ENCODE measurements around the gene PCDHAC2. TPM values are rescaled to one million over a fixed set of nuclear protein-coding genes. Genes with fewer than 3 reads are reported as not detected.
A peak's percentile ranks its signal among the peaks of the same experiment; 100 is the strongest.

Gene PCDHAC2
- total RNA-seq, 1 experiment from 2014 or later: 3.4 TPM

DNA sequence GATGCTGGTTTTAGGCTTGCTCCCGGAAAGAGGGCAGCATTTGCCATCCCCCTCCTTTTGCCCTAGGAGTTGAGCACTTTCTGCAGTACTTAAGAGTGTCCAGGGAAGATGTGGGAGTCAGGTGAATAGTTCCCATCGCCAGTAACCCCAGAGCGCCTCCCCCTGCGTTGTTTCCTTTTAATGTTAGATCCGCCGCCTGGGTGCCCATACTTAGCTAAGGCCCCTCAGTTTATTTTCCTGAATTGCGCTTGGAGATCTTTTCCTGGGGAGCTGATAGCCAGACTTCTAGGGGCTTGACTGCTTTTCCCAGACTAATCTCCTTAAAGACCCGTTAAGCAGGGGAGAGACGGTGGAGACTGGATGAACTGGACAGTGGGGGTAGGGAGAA is 377 bp upstream of the PCDHAC2 start:
- ChIA-PET CTCF (interaction anchor here (0.7 to 1.2 kb wide), 2 partner anchors 74 to 129 kb away, joined by 3 to 6 read pairs; partner anchors contain the start of gene PCDHB2), POLR2A (ENCODE audit: unreplicated experiment) (interaction anchor here (0.6 kb wide), 2 partner anchors 22 to 318 kb away, joined by 3 read pairs; partner anchors contain the start of gene IK)
- H3K27ac ChIP-seq: no peak overlapping the region
- H3K9me3 ChIP-seq (ENCODE audit: insufficient read depth, low read depth): no peaks in the 10 kb centered on the region
- H3K4me2 ChIP-seq: peak overlapping the region; percentile 74
- no peaks in the 10 kb centered on the region for H3F3A ChIP-seq (ENCODE audit: insufficient read depth, low read depth)
- BruUV-seq (replicated peaks): no TSS peak
- intact Hi-C loops (cut with micrococcal nuclease; ENCODE audit: unreplicated experiment): loop anchor here (1.0 kb wide), 1 partner anchor 38 kb away; no protein-coding TSS in a partner anchor
- peak overlapping the region; percentile 58 for H3K4me3 ChIP-seq
- TF ChIP-seq, protein P1, sequence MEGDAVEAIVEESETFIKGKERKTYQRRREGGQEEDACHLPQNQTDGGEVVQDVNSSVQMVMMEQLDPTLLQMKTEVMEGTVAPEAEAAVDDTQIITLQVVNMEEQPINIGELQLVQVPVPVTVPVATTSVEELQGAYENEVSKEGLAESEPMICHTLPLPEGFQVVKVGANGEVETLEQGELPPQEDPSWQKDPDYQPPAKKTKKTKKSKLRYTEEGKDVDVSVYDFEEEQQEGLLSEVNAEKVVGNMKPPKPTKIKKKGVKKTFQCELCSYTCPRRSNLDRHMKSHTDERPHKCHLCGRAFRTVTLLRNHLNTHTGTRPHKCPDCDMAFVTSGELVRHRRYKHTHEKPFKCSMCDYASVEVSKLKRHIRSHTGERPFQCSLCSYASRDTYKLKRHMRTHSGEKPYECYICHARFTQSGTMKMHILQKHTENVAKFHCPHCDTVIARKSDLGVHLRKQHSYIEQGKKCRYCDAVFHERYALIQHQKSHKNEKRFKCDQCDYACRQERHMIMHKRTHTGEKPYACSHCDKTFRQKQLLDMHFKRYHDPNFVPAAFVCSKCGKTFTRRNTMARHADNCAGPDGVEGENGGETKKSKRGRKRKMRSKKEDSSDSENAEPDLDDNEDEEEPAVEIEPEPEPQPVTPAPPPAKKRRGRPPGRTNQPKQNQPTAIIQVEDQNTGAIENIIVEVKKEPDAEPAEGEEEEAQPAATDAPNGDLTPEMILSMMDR (conservative IDR thresholded peaks at IDR 0.05): no peak
- TF ChIP-seq EZH2 (IDR thresholded peaks at IDR 0.05; ENCODE audit: low read depth): no peak
- H4K20me1 ChIP-seq (ENCODE audit: insufficient read depth): no peaks in the 10 kb centered on the region
- H3K27me3 ChIP-seq (ENCODE audit: insufficient read depth, low read depth): no peaks in the 10 kb centered on the region
- H3K36me3 ChIP-seq (ENCODE audit: low read depth): no peaks in the 10 kb centered on the region
- H2AFZ ChIP-seq: peak overlapping the region; percentile 73
- no peaks in the 10 kb centered on the region for H3K79me2 ChIP-seq (ENCODE audit: low read depth)
- H3K4me1 ChIP-seq (replicated peaks; ENCODE audit: insufficient read depth): no peaks in the 10 kb centered on the region
- no peak for DNase-seq
- H3K9me2 ChIP-seq (ENCODE audit: insufficient read depth): no peaks in the 10 kb centered on the region

GRCh38 chr5:140967226-140967893 is 1.1 kb downstream of the PCDHAC2 start:
- no peaks in the 10 kb centered on the region for H3K36me3 ChIP-seq (ENCODE audit: low read depth)
- BruUV-seq (replicated peaks): no TSS peak
- no peak for TF ChIP-seq EZH2 (IDR thresholded peaks at IDR 0.05; ENCODE audit: low read depth)
- POLR2A ChIA-PET (ENCODE audit: unreplicated experiment): no interaction called here
- no peaks in the 10 kb centered on the region for H3K79me2 ChIP-seq (ENCODE audit: low read depth)
- intact Hi-C loops (cut with micrococcal nuclease; ENCODE audit: unreplicated experiment): no loop called here
- CTCF ChIA-PET: no interaction called here
- H3F3A ChIP-seq (ENCODE audit: insufficient read depth, low read depth): no peaks in the 10 kb centered on the region
- no peaks in the 10 kb centered on the region for H3K9me3 ChIP-seq (ENCODE audit: insufficient read depth, low read depth)
- H3K4me1 ChIP-seq (replicated peaks; ENCODE audit: insufficient read depth): no peaks in the 10 kb centered on the region
- H3K4me2 ChIP-seq: no peak overlapping the region
- H3K27ac ChIP-seq: no peak overlapping the region
- no peak overlapping the region for H3K4me3 ChIP-seq
- no peak overlapping the region for H2AFZ ChIP-seq
- H3K9me2 ChIP-seq (ENCODE audit: insufficient read depth): no peaks in the 10 kb centered on the region
- no peaks in the 10 kb centered on the region for H4K20me1 ChIP-seq (ENCODE audit: insufficient read depth)
- H3K27me3 ChIP-seq (ENCODE audit: insufficient read depth, low read depth): no peaks in the 10 kb centered on the region
- DNase-seq: no peak

- intact Hi-C loops (cut with micrococcal nuclease; ENCODE audit: unreplicated experiment): loop anchor here (2.0 kb wide), 1 partner anchor 65 kb away; no protein-coding TSS in a partner anchor
- BruUV-seq (replicated peaks): no TSS peak
- H3K4me2 ChIP-seq: no peak overlapping the region
Measured at GRCh38 chr5:140969880-140970279, 3.6 kb downstream of the PCDHAC2 start.

More at GRCh38 chr5:140969880-140970279, 3.6 kb downstream of the PCDHAC2 start:
- Histone ChIP-seq H3K27ac (no peak overlapping the region), H3K9me3 (ENCODE audit: insufficient read depth, low read depth) (0 out of 2 replicates have a peak, but pooled peaks cover 3% of the 10 kb centered on the region), H3K27me3 (ENCODE audit: insufficient read depth, low read depth) (no peaks in the 10 kb centered on the region), H3K79me2 (ENCODE audit: low read depth) (no peaks in the 10 kb centered on the region), H2AFZ (no peak overlapping the region), H3F3A (ENCODE audit: insufficient read depth, low read depth) (no peaks in the 10 kb centered on the region), H3K9me2 (ENCODE audit: insufficient read depth) (no peaks in the 10 kb centered on the region), H3K4me1 (replicated peaks; ENCODE audit: insufficient read depth) (no peaks in the 10 kb centered on the region), H4K20me1 (ENCODE audit: insufficient read depth) (no peaks in the 10 kb centered on the region), H3K36me3 (ENCODE audit: low read depth) (no peaks in the 10 kb centered on the region), H3K4me3 (no peak overlapping the region)
- no peak for DNase-seq
- CTCF ChIA-PET: no interaction called here
- POLR2A ChIA-PET (ENCODE audit: unreplicated experiment): interaction anchor here (0.6 kb wide), 1 partner anchor 70 kb away, joined by 3 read pairs; no protein-coding TSS in a partner anchor
- TF ChIP-seq, protein P1 (conservative IDR thresholded peaks at IDR 0.05): no peak
- no peak for TF ChIP-seq EZH2 (IDR thresholded peaks at IDR 0.05; ENCODE audit: low read depth)

All from PC-9 (cell line).